Gastrocnemius medialis (tissue), 4 donors: ENCODE measurements around the gene SNCAIP.

Experiments
- CTCF ChIP-seq, 5 experiments: fragments of 450-650 bp in 3 of 5; fragments of 200-600 bp in 2 of 5; sonication (generic) in 2 of 5; IDR thresholded peaks in 4 of 5; conservative IDR thresholded peaks in 1 of 5; 1 replicate in 4 of 5; 2 replicates in 1 of 5; pipeline ENCODE4 v1.5.1; 2016 to 2019; ENCODE audit warnings: antibody characterized with exemption in 5 of 5, mild to moderate bottlenecking in 3 of 5, moderate library complexity in 3 of 5
- POLR2A ChIP-seq, 2 donors: fragments of 450-650 bp; IDR thresholded peaks; one replicate each; pipeline ENCODE4 v1.6.1; 2017; ENCODE audit warnings: antibody characterized with exemption in 2 of 2, mild to moderate bottlenecking in 2 of 2, moderate library complexity in 2 of 2

GRCh38 chr5:122458278-122458872 lies 146.3 kb downstream of the SNCAIP start:
- no peak for TF ChIP-seq POLR2A (IDR thresholded peaks at IDR 0.05)
- TF ChIP-seq CTCF (IDR thresholded peaks at IDR 0.05 in 4 of 5, conservative IDR thresholded peaks at IDR 0.05 in 1 of 5), result peak in 1 of 5 experiments; percentile 27
